Skeletal muscle satellite cell (primary cell): ENCODE data around the gene NACAD. TPM values are rescaled to one million over a fixed set of nuclear protein-coding genes. Genes with fewer than 3 reads are reported as not detected.
A peak's percentile ranks its signal among the peaks of the same experiment; 100 is the strongest.

Source experiments
- H3K27me3 ChIP-seq: 2 replicates; pipeline ENCODE4 v1.7.0; 2013; ENCODE audit warnings: low read length; ENCODE audit not compliant: control insufficient read depth, insufficient read depth
- H3K36me3 ChIP-seq: 2 replicates; pipeline ENCODE4 v1.7.0; 2013; ENCODE audit warnings: mild to moderate bottlenecking, control low read depth, low read length; ENCODE audit not compliant: insufficient read depth
- H3K4me1 ChIP-seq: 2 replicates; pipeline ENCODE4 v1.7.0; 2013; ENCODE audit warnings: low read length; ENCODE audit not compliant: control insufficient read depth, insufficient read depth
- H3K4me2 ChIP-seq: 2 replicates; pipeline ENCODE4 v1.7.0; 2013; ENCODE audit warnings: mild to moderate bottlenecking, low read length
- H3K4me3 ChIP-seq: 2 replicates; pipeline ENCODE4 v1.7.0; 2013; ENCODE audit warnings: low read length
- H3K9ac ChIP-seq: 2 replicates; pipeline ENCODE4 v1.7.0; 2013; ENCODE audit warnings: mild to moderate bottlenecking, low read depth, low read length, moderate library complexity
- H3K9me3 ChIP-seq: replicated peaks from 2 replicates; pipeline ENCODE4 v1.7.0; 2013; ENCODE audit warnings: mild to moderate bottlenecking, control low read depth, low read length
- total RNA-seq: library from RNA; depleted of rRNA; stranded (reverse); fragments of >200 nt; gene quantifications from 2 replicates; pipeline ENCODE4 v1.2.3, GENCODE V29; 2012; rRNA removed

NACAD gene, protein sequence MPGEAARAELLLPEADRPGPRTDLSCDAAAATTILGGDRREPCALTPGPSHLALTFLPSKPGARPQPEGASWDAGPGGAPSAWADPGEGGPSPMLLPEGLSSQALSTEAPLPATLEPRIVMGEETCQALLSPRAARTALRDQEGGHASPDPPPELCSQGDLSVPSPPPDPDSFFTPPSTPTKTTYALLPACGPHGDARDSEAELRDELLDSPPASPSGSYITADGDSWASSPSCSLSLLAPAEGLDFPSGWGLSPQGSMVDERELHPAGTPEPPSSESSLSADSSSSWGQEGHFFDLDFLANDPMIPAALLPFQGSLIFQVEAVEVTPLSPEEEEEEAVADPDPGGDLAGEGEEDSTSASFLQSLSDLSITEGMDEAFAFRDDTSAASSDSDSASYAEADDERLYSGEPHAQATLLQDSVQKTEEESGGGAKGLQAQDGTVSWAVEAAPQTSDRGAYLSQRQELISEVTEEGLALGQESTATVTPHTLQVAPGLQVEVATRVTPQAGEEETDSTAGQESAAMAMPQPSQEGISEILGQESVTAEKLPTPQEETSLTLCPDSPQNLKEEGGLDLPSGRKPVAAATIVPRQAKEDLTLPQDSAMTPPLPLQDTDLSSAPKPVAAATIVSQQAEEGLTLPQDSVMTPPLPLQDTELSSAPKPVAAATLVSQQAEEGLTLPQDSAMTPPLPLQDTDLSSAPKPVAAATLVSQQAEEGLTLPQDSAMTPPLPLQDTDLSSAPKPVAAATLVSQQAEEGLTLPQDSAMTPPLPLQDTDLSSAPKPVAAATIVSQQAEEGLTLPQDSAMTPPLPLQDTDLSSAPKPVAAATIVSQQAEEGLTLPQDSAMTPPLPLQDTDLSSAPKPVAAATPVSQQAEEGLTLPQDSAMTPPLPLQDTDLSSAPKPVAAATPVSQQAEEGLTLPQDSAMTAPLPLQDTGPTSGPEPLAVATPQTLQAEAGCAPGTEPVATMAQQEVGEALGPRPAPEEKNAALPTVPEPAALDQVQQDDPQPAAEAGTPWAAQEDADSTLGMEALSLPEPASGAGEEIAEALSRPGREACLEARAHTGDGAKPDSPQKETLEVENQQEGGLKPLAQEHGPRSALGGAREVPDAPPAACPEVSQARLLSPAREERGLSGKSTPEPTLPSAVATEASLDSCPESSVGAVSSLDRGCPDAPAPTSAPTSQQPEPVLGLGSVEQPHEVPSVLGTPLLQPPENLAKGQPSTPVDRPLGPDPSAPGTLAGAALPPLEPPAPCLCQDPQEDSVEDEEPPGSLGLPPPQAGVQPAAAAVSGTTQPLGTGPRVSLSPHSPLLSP (N-terminal part only)
- 0.25 and 0.44 TPM in 2 replicates for total RNA-seq

DNA sequence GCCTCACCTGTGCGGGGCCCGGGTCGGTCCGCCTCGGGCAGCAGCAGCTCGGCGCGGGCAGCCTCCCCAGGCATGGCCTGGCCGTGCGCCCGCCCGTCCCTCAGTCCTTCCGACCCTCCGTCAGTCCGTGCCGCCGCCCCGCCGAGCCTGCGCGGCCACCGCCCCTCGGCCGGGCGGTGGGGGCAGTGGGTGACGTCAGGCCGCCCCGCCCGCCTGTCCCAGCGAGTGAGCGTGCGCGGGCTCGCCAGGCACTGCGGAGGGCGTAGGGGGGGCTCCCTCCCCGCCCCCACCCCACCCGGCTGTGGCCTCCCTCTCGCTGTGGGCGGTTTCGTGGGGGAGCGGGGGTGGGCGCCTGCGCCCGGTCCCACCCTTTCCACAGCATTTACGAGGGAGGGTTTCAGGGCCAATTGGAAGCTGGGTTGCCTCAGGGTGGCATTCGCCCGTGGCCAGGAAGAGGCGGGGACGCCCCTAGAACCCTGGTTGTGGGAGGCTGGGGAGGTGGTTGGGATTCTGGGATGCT, at the start of gene NACAD:
Gene NACAD, minus strand, starts transcription at position 149 of the 520 bp plus-strand sequence. Its CDS starts 75 bp downstream, at position 74.
- peak within 1 kb of the TSS; percentile 91 for H3K4me2 ChIP-seq
- H3K36me3 ChIP-seq, result no peaks in the 10 kb centered on the region
- peaks cover 16% of the 10 kb centered on the region for H3K4me1 ChIP-seq
- H3K4me3 ChIP-seq, result peak within 1 kb of the TSS; percentile 73
- peak within 1 kb of the TSS; percentile 46 for H3K9ac ChIP-seq
- no peaks in the 10 kb centered on the region for H3K9me3 ChIP-seq
- peaks cover 6% of the 10 kb centered on the region for H3K27me3 ChIP-seq

DNA sequence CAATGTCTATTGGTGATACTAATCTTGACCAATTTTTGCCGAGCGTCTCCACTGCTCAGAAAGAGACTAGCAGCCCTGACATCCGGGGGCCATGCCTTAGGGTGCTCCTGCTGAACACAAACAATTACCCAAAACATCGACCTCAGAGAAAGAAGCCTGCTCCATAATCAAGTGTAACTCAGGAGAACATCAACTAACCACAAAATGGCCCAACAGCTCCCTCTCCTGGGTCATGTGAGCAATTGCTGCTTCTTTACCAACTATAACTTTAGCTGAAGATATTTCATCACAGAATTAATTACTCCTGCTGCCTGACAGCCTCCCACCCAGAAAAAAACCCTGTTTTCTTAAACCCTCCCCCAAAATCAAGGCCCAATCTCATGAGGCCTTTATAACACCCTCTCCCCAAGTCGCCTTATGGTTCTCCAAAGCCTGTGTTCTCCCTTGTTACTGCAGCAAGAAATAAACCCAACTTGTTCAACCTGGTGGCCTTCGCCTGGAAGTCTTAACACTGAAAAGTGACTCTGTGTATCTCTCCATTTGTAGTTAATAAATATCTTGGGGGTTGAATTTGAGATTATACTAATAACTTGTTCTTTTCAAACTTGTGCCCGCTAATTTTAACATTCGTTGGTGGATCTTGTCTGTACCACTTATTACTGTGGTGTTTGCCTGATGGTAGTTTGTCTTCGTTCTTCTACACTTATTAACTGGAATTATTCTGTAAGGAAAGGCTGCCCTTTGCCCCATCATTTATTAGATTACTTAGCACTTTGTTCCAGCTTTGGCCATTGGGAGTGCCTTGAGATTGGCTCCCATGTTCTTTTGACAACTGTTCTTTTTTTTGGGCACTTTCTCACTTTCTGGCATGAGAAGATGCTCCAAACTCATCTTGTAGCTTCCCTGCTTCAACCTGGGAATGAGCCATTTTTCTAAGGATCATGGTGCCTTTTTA, 47.6 kb upstream of the NACAD start:
- Histone ChIP-seq H3K4me2 (no peak overlapping the region), H3K9me3 (no peaks in the 10 kb centered on the region), H3K27me3 (peaks cover 42% of the 10 kb centered on the region), H3K4me1 (no peaks in the 10 kb centered on the region), H3K9ac (no peak overlapping the region), H3K4me3 (no peak overlapping the region), H3K36me3 (no peaks in the 10 kb centered on the region)

DNA sequence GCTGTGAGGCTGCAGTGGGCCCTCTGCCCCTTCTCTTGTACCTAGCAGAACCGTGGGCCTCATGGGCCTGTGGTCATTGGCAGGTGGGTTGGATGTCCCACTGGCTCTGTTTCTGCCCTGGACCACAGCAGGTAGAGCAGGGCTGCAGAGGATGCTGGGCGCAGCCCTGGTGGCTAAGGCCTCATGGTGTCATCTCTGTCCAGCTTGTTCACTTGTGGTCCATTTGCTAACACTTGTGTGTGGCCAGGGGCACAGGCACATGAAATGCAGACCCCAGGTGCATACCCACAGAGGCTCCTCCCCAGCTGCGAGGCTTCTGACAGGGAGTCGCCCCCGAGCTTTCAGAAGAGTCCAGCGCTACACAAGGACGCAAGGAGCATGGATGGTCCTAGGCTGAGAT, 45.1 kb upstream of the NACAD start:
- no peaks in the 10 kb centered on the region for H3K9me3 ChIP-seq
- H3K4me3 ChIP-seq, result no peak overlapping the region
- no peak overlapping the region for H3K9ac ChIP-seq
- no peaks in the 10 kb centered on the region for H3K4me1 ChIP-seq
- no peaks in the 10 kb centered on the region for H3K36me3 ChIP-seq
- H3K4me2 ChIP-seq, result no peak overlapping the region
- peaks cover 44% of the 10 kb centered on the region for H3K27me3 ChIP-seq

DNA sequence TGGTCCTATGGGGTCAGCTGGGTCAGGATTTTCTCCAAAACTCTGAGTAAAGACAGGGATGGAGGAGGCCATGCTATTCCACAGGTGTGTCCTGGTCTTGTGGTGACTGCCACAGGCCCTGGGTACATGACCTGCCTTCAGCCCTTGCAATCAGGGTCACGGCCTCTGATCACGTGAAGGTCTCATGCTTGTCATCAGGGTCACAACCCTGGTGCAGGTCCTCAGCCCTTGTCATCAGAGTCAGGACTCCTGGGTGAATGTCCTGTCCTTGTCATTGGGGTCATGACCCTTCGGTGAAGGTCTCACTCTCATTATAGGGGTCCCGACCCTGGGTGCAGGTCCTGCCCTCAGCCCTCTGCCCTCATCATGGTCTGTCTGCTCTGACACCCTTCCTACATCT, 44.6 kb upstream of the NACAD start:
- no peaks in the 10 kb centered on the region for H3K9me3 ChIP-seq
- H3K4me1 ChIP-seq, result no peaks in the 10 kb centered on the region
- H3K9ac ChIP-seq, result no peak overlapping the region
- H3K36me3 ChIP-seq, result no peaks in the 10 kb centered on the region
- no peak overlapping the region for H3K4me2 ChIP-seq
- peaks cover 42% of the 10 kb centered on the region for H3K27me3 ChIP-seq
- no peak overlapping the region for H3K4me3 ChIP-seq

DNA sequence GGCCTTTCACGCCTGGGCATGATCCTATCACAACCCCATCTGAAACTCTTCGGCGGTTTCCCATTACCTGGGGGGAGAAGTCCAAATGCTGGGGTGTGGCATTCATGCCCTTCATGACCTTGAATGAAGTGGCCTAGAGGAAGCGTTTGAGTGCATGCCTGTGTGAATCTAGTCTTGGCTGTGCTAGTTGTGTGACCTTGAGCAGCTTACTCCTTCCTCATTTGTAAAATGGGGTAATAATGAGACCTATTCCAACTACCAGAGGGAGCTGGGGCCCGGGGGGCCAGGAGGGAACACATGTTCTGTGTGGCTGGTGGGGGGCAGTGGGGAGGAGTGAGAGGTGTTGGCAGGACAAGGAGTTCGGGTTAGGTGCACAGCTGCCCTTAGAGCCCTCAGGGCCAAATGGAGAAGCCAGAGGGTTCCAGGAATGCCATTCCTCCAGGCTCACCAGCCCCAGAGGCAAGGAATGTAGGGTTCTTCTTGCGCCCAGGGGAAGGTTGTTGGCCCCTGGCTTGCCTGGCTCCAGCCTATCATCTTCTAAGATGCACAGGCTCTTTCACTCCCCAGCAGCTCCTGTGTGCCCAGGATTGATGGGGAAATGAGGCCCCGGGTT, 44.0 kb upstream of the NACAD start:
- no peaks in the 10 kb centered on the region for H3K9me3 ChIP-seq
- H3K27me3 ChIP-seq, result peaks cover 40% of the 10 kb centered on the region
- no peaks in the 10 kb centered on the region for H3K36me3 ChIP-seq
- H3K4me1 ChIP-seq, result no peaks in the 10 kb centered on the region
- no peak overlapping the region for H3K4me3 ChIP-seq
- no peak overlapping the region for H3K4me2 ChIP-seq
- H3K9ac ChIP-seq, result no peak overlapping the region

DNA sequence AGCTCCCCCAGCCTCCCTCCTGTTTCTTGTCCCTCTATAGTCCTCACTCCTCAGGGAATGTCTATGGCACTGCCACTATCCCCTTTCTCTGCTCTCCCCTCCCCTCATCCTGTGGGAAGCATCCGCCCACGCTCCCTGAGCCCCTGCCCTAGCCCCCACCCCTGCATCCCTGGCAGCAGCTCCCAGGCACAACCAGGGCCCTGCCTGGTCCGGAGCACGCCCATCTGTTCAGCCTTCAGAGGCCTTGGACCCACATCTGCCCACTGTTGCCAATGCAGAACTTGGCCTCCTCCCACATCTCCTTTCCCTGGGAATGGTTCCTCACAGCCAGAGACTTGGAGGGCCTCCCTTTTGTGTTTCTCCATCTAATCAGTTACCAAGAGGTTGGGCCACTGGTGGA, 43.1 kb upstream of the NACAD start:
- H3K9ac ChIP-seq, result no peak overlapping the region
- no peak overlapping the region for H3K4me3 ChIP-seq
- H3K4me2 ChIP-seq, result no peak overlapping the region
- H3K4me1 ChIP-seq, result no peaks in the 10 kb centered on the region
- no peaks in the 10 kb centered on the region for H3K36me3 ChIP-seq
- H3K9me3 ChIP-seq, result no peaks in the 10 kb centered on the region
- H3K27me3 ChIP-seq, result peaks cover 33% of the 10 kb centered on the region

DNA sequence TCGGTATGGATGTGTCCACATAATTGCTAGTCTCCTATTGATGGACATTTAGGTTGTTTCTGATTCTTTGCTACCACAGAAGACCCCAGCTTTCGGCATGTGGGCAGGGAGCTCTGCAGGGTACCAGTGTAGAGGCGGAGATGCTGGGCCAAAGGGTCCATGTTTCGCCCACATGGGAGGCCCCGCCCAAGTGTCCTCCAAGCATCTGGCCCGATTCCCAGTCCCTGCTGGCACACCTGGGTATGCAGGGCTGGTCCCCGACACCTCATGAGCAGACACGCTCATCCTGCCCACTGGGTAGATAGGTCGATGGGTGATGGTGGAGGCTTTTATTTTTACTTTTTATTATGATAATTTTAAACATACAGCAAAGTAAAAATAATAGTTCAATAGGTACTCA, 42.1 kb upstream of the NACAD start:
- peaks cover 28% of the 10 kb centered on the region for H3K27me3 ChIP-seq
- no peak overlapping the region for H3K9ac ChIP-seq
- no peaks in the 10 kb centered on the region for H3K4me1 ChIP-seq
- no peak overlapping the region for H3K4me2 ChIP-seq
- no peaks in the 10 kb centered on the region for H3K36me3 ChIP-seq
- no peak overlapping the region for H3K4me3 ChIP-seq
- no peaks in the 10 kb centered on the region for H3K9me3 ChIP-seq

DNA sequence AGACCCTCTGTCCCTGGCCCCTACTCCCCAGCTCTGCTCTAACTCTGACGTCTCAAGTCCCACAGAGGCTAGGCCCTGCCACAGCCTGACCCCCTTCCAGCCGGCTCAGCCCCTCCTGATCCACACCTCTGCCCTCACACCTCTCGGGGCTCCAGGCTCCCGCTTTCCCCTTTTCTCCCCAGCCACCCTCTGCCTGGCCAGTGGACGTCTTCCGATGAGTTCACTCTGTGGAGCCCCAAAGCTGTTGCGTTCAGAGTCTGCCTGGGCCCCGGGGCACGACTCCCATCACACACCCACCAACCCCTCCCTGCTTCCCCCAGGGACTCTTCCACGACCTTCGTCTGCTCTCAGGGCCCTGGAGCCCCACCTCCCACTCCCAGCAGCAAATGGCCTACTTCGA, 41.1 kb upstream of the NACAD start:
- Histone ChIP-seq H3K9ac (no peak overlapping the region), H3K9me3 (no peaks in the 10 kb centered on the region), H3K36me3 (no peaks in the 10 kb centered on the region), H3K4me1 (no peaks in the 10 kb centered on the region), H3K4me3 (no peak overlapping the region), H3K27me3 (peaks cover 20% of the 10 kb centered on the region), H3K4me2 (no peak overlapping the region)

DNA sequence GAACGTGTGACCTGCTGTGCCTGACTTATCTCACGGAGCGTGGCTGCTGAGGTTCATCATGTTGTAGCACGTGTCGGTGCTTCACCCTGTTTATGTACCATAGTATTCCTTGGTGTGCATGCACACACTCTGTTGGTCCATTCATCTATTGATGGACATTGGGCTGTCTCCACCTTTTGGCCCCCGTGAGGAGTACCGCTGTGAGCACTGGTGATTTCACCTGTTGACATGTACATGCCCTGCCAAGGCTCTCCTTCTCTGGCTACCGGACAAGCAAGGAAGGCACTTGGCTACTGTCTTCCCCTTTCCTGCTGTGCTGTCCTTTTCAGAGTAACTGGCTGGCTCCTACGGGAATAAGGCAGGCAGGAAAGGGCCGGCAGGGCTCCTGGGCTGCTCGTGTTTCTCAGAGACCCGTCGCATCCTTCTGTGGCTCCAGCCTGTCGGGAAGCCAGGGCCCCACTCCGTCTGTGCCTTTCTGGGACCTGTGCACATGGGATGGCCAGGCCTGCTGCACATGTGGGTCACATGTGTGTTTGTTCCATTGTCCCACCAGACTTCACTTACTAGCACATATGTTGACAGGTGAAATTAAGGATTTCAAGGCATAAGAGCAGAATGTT, 40.5 kb upstream of the NACAD start:
- peaks cover 20% of the 10 kb centered on the region for H3K27me3 ChIP-seq
- H3K9ac ChIP-seq, result no peak overlapping the region
- no peak overlapping the region for H3K4me2 ChIP-seq
- H3K4me3 ChIP-seq, result no peak overlapping the region
- no peaks in the 10 kb centered on the region for H3K9me3 ChIP-seq
- no peaks in the 10 kb centered on the region for H3K36me3 ChIP-seq
- H3K4me1 ChIP-seq, result no peaks in the 10 kb centered on the region

DNA sequence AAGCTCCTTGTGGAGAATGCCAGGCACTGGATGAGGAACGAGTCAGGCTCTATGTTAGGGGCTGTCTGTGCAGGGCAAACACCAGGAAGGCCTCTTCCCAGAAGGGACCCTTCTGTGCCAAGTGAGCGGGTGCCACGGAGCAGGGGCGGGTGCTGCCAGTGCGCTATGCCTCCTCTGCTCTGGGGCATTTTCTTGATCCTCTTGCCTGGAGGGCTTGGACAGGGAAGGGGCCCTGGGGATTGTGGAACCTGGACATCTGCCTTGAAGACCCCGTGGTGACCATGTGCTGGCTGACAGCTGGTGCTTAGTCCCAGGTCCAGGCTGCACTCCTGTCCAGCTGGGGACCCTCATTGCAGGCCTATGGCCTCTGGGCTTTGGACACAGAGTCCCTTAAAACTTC, 38.2 kb upstream of the NACAD start:
- Histone ChIP-seq H3K36me3 (no peaks in the 10 kb centered on the region), H3K27me3 (peaks cover 12% of the 10 kb centered on the region), H3K9ac (no peak overlapping the region), H3K4me1 (no peaks in the 10 kb centered on the region), H3K4me2 (no peak overlapping the region), H3K9me3 (no peaks in the 10 kb centered on the region), H3K4me3 (no peak overlapping the region)
